Coronary artery (tissue), 2 donors: Measurements from ENCODE around the gene GNA14.
"Not testable (repeated sequence)": the region's sequence is repeated elsewhere in the genome, so short reads cannot be mapped to it uniquely, and the experiment has no call there.

Experiments
- DNase-seq: peaks from one replicate; pipeline ENCODE4 v3.0.0-alpha.2; 2017; ENCODE audit warnings: low spot score
- H3K27ac ChIP-seq, 2 donors: fragments of 200-600 bp; sonication (generic); one replicate each; pipeline ENCODE4 v1.5.1; 2016 to 2019
- H3K4me3 ChIP-seq: fragments of 200-600 bp; sonication (generic); 2 replicates; pipeline ENCODE4 v1.5.1; 2016; ENCODE audit warnings: mild to moderate bottlenecking, moderate library complexity
- TF ChIP-seq, protein P1 (sequence below): fragments of 200-600 bp; sonication (generic); IDR thresholded peaks from one replicate; pipeline ENCODE4 v1.5.1; 2019; ENCODE audit warnings: antibody characterized with exemption

Gene GNA14

DNA sequence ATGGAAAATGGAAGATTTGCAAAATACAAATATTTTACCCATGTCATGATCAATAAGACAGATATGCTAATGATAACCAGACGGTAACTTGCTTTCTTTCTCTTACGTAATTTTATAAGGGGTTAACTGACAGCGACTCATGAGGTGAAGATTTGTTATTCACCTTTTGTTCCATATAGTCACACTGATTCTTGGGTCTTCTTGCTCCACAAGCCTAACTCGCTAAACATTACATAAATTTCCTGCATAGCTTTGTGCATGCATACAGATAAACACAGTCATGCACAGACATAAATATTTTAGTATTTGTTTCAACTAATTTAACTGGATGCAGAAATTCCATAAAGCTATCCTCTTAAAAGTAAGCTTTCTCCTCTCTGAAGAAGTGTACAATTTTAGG is 244.9 kb downstream of the GNA14 start:
- TF ChIP-seq, protein P1, sequence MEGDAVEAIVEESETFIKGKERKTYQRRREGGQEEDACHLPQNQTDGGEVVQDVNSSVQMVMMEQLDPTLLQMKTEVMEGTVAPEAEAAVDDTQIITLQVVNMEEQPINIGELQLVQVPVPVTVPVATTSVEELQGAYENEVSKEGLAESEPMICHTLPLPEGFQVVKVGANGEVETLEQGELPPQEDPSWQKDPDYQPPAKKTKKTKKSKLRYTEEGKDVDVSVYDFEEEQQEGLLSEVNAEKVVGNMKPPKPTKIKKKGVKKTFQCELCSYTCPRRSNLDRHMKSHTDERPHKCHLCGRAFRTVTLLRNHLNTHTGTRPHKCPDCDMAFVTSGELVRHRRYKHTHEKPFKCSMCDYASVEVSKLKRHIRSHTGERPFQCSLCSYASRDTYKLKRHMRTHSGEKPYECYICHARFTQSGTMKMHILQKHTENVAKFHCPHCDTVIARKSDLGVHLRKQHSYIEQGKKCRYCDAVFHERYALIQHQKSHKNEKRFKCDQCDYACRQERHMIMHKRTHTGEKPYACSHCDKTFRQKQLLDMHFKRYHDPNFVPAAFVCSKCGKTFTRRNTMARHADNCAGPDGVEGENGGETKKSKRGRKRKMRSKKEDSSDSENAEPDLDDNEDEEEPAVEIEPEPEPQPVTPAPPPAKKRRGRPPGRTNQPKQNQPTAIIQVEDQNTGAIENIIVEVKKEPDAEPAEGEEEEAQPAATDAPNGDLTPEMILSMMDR = no peak
- Histone ChIP-seq H3K4me3 (no peak overlapping the region), H3K27ac (no peak overlapping the region)
- DNase-seq = no peak

DNA sequence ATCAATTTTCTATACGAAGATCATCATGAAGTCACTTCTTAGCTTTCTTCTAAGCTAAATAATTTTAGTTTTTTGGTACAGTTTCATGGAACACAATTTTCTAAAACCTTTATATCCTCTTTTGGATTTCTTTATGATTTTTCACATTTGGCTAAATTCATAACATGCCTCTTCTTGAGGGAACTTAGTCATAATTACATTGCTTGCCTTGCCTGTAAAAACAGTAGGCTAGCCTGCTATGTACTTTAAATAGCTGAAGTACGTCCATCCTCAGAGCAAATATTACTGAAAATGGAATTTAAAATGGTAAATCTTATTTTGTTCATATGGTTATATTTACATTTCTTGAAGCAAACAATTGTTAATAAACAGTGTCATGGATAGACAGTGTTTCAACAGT is 245.8 kb downstream of the GNA14 start:
- TF ChIP-seq, protein P1 = no peak
- no peak overlapping the region for H3K27ac ChIP-seq
- DNase-seq = no peak
- H3K4me3 ChIP-seq = no peak overlapping the region

DNA sequence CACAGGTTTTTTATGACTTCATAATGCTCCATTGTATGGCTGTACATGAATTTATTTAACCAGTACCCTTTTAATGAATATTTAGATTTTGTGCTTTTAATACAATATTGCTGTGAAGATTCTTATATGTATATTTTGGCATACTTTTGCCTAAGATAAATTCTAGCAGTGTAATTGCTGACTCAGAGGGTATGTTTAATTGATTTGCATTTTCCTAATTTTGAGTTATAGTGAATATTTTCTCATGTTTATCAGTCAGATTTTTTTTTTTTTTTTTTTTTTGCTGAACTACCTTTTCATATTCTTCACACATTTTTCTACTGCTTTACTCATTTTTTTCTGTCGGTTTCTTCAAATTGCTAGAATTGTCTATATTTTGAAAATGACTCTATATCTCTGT is 248.2 kb downstream of the GNA14 start:
- Histone ChIP-seq H3K27ac (no peak overlapping the region), H3K4me3 (no peak overlapping the region)
- TF ChIP-seq, protein P1 = no peak
- no peak for DNase-seq

DNA sequence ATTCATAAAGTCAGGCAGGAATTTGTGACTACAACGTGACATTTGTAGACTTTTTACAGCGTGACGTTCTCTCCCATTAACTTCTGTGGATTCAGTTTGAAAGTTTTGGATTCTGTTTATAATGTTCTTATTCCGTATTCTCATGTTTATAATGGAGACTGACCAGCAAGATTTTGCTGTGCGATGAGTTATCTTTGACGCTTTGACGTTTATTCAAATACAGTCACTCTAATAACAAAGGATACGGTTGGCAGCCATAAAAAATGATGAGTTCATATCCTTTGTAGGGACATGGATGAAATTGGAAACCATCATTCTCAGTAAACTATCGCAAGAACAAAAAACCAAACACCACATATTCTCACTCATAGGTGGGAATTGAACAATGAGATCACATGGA is 249.5 kb downstream of the GNA14 start:
- H3K27ac ChIP-seq, H3K4me3 ChIP-seq, DNase-seq: not testable (repeated sequence)

DNA sequence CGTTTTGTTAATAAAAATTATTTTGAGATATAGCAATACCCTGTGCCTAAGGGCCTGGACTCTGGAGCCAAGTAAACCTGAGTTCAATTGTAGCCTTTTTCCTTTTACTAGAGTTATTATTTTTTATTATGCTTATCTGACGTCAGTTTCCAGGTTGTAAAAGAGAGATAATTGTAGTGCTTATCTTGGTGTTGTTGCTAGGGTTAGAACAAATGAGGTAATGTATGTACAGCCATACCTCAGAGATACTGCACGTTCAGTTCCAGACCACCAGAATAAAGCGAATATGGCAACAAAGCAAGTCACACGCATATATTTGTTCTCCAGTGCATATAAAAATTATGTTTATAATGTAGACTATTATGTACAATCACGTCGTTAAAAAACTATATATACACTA is 255.8 kb downstream of the GNA14 start:
- Histone ChIP-seq H3K4me3 (no peak overlapping the region), H3K27ac (no peak overlapping the region)
- TF ChIP-seq, protein P1 = no peak
- DNase-seq = no peak

DNA sequence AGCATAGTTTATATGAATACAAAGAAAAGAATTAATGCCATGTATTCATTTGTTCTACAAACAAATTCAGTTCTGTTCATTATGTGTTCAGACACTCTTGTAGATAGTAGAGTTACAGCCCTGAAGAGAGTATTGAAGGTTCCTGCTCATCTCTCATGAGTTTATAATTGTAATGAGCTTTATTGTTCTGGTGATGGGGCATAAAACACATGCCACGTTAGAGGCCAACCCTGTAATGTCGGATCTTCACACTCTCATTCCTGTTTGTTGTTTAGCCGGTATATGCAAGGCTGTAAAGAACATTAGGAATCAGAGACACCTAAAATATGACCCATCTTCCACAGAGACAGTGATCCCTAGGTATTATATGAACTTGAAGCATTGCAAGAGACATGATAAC is 256.3 kb downstream of the GNA14 start:
- Histone ChIP-seq H3K4me3 (no peak overlapping the region), H3K27ac (no peak overlapping the region)
- TF ChIP-seq, protein P1 = no peak
- DNase-seq = no peak

DNA sequence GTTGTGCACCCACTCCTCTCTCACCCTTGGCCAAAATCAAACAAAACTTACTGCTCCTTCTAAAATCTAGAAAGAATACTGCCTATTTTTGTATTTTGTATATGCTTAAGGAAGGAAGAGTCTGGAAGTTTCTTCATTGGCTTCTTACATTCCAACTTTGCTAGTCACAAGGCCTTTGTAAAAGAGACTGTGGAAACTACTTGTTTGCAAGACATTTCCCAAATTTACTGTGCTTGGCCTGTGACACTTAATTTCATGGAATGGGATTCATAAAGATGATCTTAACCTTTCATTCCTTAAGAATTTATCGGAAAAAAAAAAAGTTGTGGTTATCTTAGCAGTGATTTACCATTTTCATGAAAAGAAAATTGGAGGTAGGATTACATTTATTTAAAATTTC is 261.9 kb downstream of the GNA14 start:
- DNase-seq = no peak
- Histone ChIP-seq H3K4me3 (no peak overlapping the region), H3K27ac (no peak overlapping the region)
- TF ChIP-seq, protein P1 = no peak

DNA sequence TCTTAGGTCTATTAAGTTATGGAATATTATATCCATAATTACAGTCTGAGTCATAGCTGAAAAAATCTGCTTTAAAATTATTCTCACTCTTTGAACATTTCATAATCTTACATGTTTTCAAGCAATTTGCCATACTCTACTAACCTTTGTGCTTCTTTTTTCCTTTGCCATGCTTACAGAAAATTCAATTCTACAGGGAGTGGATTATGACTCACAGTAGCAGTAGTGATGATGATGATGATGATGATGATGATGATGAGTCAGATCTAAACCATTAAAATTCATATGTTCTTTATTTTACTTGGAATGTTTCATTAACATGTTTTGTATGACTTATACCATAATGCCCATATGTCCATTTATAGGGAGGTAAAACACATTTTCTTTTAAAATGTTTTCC is 263.7 kb downstream of the GNA14 start:
- H3K4me3 ChIP-seq = no peak overlapping the region
- H3K27ac ChIP-seq = no peak overlapping the region
- TF ChIP-seq, protein P1 = no peak
- DNase-seq = no peak
